Gastrocnemius medialis (tissue), 4 donors: ENCODE data around the gene RUNX1. TPM values are rescaled to one million over a fixed set of nuclear protein-coding genes. Genes with fewer than 3 reads are reported as not detected.

ENCODE experiments used
- ATAC-seq, 2 donors: fragments of 150-250 bp; one replicate each; pipeline ENCODE4 v1.9.1; 2016
- DNase-seq, 2 donors: peaks; one replicate each; pipeline ENCODE4 v3.0.0-alpha.2; 2019
- H3K27ac ChIP-seq, 4 donors: fragments of 200-600 bp; sonication (generic); 1 replicate in 1 of 4; 2 replicates in 3 of 4; pipeline ENCODE4 v1.5.1; 2016 to 2018; ENCODE audit warnings: mild to moderate bottlenecking in 2 of 4, moderate library complexity in 1 of 4
- H3K27me3 ChIP-seq, 3 donors: fragments of 200-600 bp; sonication (generic) in 2 of 3; 1 replicate in 1 of 3; 2 replicates in 2 of 3; pipeline versions ENCODE4 v1.5.1 to v1.6.0; 2016 to 2019; ENCODE audit warnings: mild to moderate bottlenecking in 1 of 3, moderate library complexity in 1 of 3
- H3K36me3 ChIP-seq, 2 donors: fragments of 200-600 bp; sonication (generic) in 1 of 2; one replicate each; pipeline ENCODE4 v1.5.1; 2017 to 2018
- H3K4me1 ChIP-seq, 2 donors: fragments of 200-600 bp; sonication (generic) in 1 of 2; one replicate each; pipeline ENCODE4 v1.5.1; 2016 to 2017; ENCODE audit warnings: mild to moderate bottlenecking in 2 of 2
- H3K4me3 ChIP-seq, 4 donors: fragments of 200-600 bp; sonication (generic) in 3 of 4; 1 replicate in 1 of 4; 2 replicates in 3 of 4; pipeline ENCODE4 v1.5.1; 2016 to 2019; ENCODE audit warnings: mild to moderate bottlenecking in 2 of 4
- H3K9me3 ChIP-seq, 3 donors: fragments of 200-600 bp; sonication (generic) in 2 of 3; 1 replicate in 1 of 3; 2 replicates in 2 of 3; pipeline ENCODE4 v1.5.1; 2016 to 2019
- CTCF ChIP-seq, 5 experiments: fragments of 450-650 bp in 3 of 5; fragments of 200-600 bp in 2 of 5; sonication (generic) in 2 of 5; IDR thresholded peaks in 4 of 5; conservative IDR thresholded peaks in 1 of 5; 1 replicate in 4 of 5; 2 replicates in 1 of 5; pipeline ENCODE4 v1.5.1; 2016 to 2019; ENCODE audit warnings: antibody characterized with exemption in 5 of 5, mild to moderate bottlenecking in 3 of 5, moderate library complexity in 3 of 5
- POLR2A ChIP-seq, 2 donors: fragments of 450-650 bp; IDR thresholded peaks; one replicate each; pipeline ENCODE4 v1.6.1; 2017; ENCODE audit warnings: antibody characterized with exemption in 2 of 2, mild to moderate bottlenecking in 2 of 2, moderate library complexity in 2 of 2
- in situ Hi-C, 4 donors: fragments of 200-750 bp; cut with MboI; loops; one replicate each; pipeline versions ENCODE4 v1.15.0 to v1.8.0; 2017; ENCODE audit warnings: low sequenced_read_pairs in 4 of 4
- intact Hi-C: fragments of 100-400 bp; cut with DNase I; formaldehyde crosslinking; loops from one replicate; pipeline ENCODE4 v1.15.1; 2023; ENCODE audit warnings: low total_unique reads
- total RNA-seq, 4 donors: library from RNA; depleted of rRNA; stranded (reverse); fragments of >200 nt; gene quantifications; one replicate each; pipeline versions ENCODE4 v1.1.0 to v1.2.3, GENCODE V29; 2016

Gene RUNX1
- total RNA-seq, 4 donors from 2014 or later = 8.0 to 20.9 (median 10.6) TPM

GRCh38 chr21:34892209-34892608, 156.9 kb downstream of the RUNX1 start:
- ATAC-seq (no peak), DNase-seq (no peak)
- no peak overlapping the region for H3K27ac ChIP-seq
- H3K4me3 ChIP-seq = no peak overlapping the region
- H3K9me3 ChIP-seq = no peaks in the 10 kb centered on the region
- TF ChIP-seq POLR2A (IDR thresholded peaks at IDR 0.05) (no peak), CTCF (IDR thresholded peaks at IDR 0.05 in 4 of 5, conservative IDR thresholded peaks at IDR 0.05 in 1 of 5) (no peak)
- in situ Hi-C loops (loop anchor here in 1 of 4 donors (10.0 kb wide), 2 partner anchors 513 to 943 kb away; no protein-coding TSS in a partner anchor), intact Hi-C loops (loop anchor here (5.0 kb wide), 1 partner anchor 725 kb away; no protein-coding TSS in a partner anchor)
- H3K27me3 ChIP-seq = peaks cover 20 to 34% (median 32%) of the 10 kb centered on the region in 3 donors
- H3K36me3 ChIP-seq = no peaks in the 10 kb centered on the region
- peaks cover 12 to 19% of the 10 kb centered on the region in 2 donors for H3K4me1 ChIP-seq

- Histone ChIP-seq H3K36me3 (no peaks in the 10 kb centered on the region), H3K27ac (no peak overlapping the region), H3K9me3 (no peaks in the 10 kb centered on the region), H3K4me3 (peak overlapping the region in 3 of 4 donors; percentile 69 to 95 (median 69)), H3K27me3 (peaks cover 23 to 36% (median 36%) of the 10 kb centered on the region in 3 donors), H3K4me1 (peaks cover 12 to 20% of the 10 kb centered on the region in 2 donors)
- in situ Hi-C loops = loop anchor here in 1 of 4 donors (10.0 kb wide), 2 partner anchors 513 to 943 kb away; no protein-coding TSS in a partner anchor
- TF ChIP-seq POLR2A (IDR thresholded peaks at IDR 0.05) (no peak), CTCF (IDR thresholded peaks at IDR 0.05 in 4 of 5, conservative IDR thresholded peaks at IDR 0.05 in 1 of 5) (no peak)
- no peak for DNase-seq
- ATAC-seq = no peak
- intact Hi-C loops = loop anchor here (5.0 kb wide), 1 partner anchor 726 kb away; no protein-coding TSS in a partner anchor
These were observed 157.5 kb downstream of the RUNX1 start for GRCh38 chr21:34891613-34891943.

GRCh38 chr21:34890724-34891612, 158.1 kb downstream of the RUNX1 start:
- DNase-seq (peak; percentile 6 to 21), ATAC-seq (no peak)
- intact Hi-C loops = loop anchor here (1.0 to 5.0 kb wide), 3 partner anchors 509 to 949 kb away; no protein-coding TSS in a partner anchor
- in situ Hi-C loops = loop anchor here in 1 of 4 donors (10.0 kb wide), 2 partner anchors 514 to 944 kb away; no protein-coding TSS in a partner anchor
- H3K4me3 ChIP-seq = peak overlapping the region; percentile 69 to 95 (median 72)
- TF ChIP-seq CTCF (IDR thresholded peaks at IDR 0.05 in 4 of 5, conservative IDR thresholded peaks at IDR 0.05 in 1 of 5) (no peak), POLR2A (IDR thresholded peaks at IDR 0.05) (no peak)
- peak overlapping the region in 2 of 4 donors; percentile 15 to 91 for H3K27ac ChIP-seq
- peaks cover 12 to 20% of the 10 kb centered on the region in 2 donors for H3K4me1 ChIP-seq
- H3K27me3 ChIP-seq = peaks cover 24 to 42% (median 42%) of the 10 kb centered on the region in 3 donors
- H3K36me3 ChIP-seq = no peaks in the 10 kb centered on the region
- no peaks in the 10 kb centered on the region for H3K9me3 ChIP-seq

- ATAC-seq = no peak
- in situ Hi-C loops (loop anchor here in 1 of 4 donors (10.0 kb wide), 2 partner anchors 514 to 944 kb away; no protein-coding TSS in a partner anchor), intact Hi-C loops (loop anchor here (1.0 to 5.0 kb wide), 3 partner anchors 510 to 950 kb away; no protein-coding TSS in a partner anchor)
- TF ChIP-seq CTCF (IDR thresholded peaks at IDR 0.05 in 4 of 5, conservative IDR thresholded peaks at IDR 0.05 in 1 of 5) (no peak), POLR2A (IDR thresholded peaks at IDR 0.05) (no peak)
- Histone ChIP-seq H3K27me3 (peaks cover 24 to 48% (median 46%) of the 10 kb centered on the region in 3 donors), H3K4me1 (peaks cover 12 to 21% of the 10 kb centered on the region in 2 donors), H3K4me3 (peak overlapping the region; percentile 69 to 95 (median 72)), H3K36me3 (no peaks in the 10 kb centered on the region), H3K27ac (peak overlapping the region; percentile 1 to 91 (median 79)), H3K9me3 (no peaks in the 10 kb centered on the region)
- DNase-seq = no peak
These were observed 158.7 kb downstream of the RUNX1 start for GRCh38 chr21:34890470-34890723.
